HL-60 (cell line): ENCODE data around the gene SLC16A5.

Experiments
- DNase-seq, 2 experiments: peaks; one replicate each; pipeline ENCODE4 v3.0.0-alpha.2; 2010 to 2020; ENCODE audit warnings: low read depth in 1 of 2, low spot score in 1 of 2
- H3K27ac ChIP-seq: fragments of 250-450 bp; sonication (Bioruptor Pico); replicated peaks from 2 replicates; pipeline ENCODE4 v1.5.1; 2020; ENCODE audit warnings: mild to moderate bottlenecking, moderate library complexity
- H3K27me3 ChIP-seq: fragments of 250-450 bp; sonication (Bioruptor Pico); 2 replicates; pipeline ENCODE4 v1.5.1; 2021; ENCODE audit warnings: mild to moderate bottlenecking, moderate library complexity; ENCODE audit not compliant: insufficient read depth, poor library complexity, severe bottlenecking
- H3K4me3 ChIP-seq: replicated peaks from 2 replicates; pipeline ENCODE4 v1.5.1; 2011; ENCODE audit warnings: mild to moderate bottlenecking, control low read depth, low read length; ENCODE audit not compliant: insufficient read depth
- GABPA ChIP-seq: IDR thresholded peaks from 2 replicates; pipeline ENCODE4 v1.6.1; 2012; ENCODE audit warnings: low read depth
- POLR2AphosphoS5 ChIP-seq: IDR thresholded peaks from 2 replicates; pipeline ENCODE4 v1.6.1; 2012; ENCODE audit warnings: low read depth
- SPI1 ChIP-seq: IDR thresholded peaks from 2 replicates; pipeline ENCODE4 v1.6.1; 2012; ENCODE audit warnings: low read depth, mild to moderate bottlenecking, borderline replicate concordance
- TF ChIP-seq, protein P1 (sequence below): IDR thresholded peaks from one replicate; pipeline ENCODE4 v1.5.1; 2011; ENCODE audit warnings: low read length, control low read depth, inconsistent platforms; ENCODE audit not compliant: insufficient read depth
- TF ChIP-seq, protein P2 (sequence below): IDR thresholded peaks from 2 replicates; pipeline ENCODE4 v1.6.1; 2012; ENCODE audit warnings: low read depth; ENCODE audit not compliant: insufficient replicate concordance

The SLC16A5 gene

DNA sequence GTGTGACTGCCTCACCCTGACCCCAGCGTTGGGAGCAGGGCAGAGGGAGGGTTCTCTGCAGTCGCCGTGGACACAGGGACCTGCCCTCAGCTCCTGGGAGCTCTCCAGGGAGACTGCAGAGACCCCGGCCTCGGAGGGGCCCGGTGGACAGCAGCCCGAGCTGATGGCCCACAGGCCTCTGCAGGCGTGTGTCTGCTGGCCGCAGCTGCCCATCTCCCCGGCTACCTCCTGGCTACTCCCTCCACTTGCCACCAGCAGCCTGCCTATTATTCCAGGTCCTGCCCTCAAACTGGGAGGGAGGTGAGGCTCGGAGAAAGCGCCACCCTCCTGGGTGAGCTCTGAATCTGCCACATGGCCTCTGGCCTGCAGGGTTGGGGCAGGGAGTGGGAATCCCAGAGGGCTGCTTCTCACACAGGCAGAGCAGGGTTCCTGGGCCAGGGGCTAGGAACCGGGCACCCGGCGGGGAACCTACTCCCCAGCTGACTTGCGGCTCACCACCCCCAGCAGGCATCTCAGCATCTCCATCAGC lies 7.2 kb downstream of the SLC16A5 start:
- Histone ChIP-seq H3K27ac (peak overlapping the region; percentile 75; the same call in 1 of the 2 replicates), H3K4me3 (no peak overlapping the region), H3K27me3 (no peaks in the 10 kb centered on the region)
- no peak for DNase-seq
- TF ChIP-seq SPI1 (no peak), POLR2AphosphoS5 (no peak), GABPA (no peak)
- TF ChIP-seq, protein P1, sequence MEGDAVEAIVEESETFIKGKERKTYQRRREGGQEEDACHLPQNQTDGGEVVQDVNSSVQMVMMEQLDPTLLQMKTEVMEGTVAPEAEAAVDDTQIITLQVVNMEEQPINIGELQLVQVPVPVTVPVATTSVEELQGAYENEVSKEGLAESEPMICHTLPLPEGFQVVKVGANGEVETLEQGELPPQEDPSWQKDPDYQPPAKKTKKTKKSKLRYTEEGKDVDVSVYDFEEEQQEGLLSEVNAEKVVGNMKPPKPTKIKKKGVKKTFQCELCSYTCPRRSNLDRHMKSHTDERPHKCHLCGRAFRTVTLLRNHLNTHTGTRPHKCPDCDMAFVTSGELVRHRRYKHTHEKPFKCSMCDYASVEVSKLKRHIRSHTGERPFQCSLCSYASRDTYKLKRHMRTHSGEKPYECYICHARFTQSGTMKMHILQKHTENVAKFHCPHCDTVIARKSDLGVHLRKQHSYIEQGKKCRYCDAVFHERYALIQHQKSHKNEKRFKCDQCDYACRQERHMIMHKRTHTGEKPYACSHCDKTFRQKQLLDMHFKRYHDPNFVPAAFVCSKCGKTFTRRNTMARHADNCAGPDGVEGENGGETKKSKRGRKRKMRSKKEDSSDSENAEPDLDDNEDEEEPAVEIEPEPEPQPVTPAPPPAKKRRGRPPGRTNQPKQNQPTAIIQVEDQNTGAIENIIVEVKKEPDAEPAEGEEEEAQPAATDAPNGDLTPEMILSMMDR, result no peak
- TF ChIP-seq, protein P2, sequence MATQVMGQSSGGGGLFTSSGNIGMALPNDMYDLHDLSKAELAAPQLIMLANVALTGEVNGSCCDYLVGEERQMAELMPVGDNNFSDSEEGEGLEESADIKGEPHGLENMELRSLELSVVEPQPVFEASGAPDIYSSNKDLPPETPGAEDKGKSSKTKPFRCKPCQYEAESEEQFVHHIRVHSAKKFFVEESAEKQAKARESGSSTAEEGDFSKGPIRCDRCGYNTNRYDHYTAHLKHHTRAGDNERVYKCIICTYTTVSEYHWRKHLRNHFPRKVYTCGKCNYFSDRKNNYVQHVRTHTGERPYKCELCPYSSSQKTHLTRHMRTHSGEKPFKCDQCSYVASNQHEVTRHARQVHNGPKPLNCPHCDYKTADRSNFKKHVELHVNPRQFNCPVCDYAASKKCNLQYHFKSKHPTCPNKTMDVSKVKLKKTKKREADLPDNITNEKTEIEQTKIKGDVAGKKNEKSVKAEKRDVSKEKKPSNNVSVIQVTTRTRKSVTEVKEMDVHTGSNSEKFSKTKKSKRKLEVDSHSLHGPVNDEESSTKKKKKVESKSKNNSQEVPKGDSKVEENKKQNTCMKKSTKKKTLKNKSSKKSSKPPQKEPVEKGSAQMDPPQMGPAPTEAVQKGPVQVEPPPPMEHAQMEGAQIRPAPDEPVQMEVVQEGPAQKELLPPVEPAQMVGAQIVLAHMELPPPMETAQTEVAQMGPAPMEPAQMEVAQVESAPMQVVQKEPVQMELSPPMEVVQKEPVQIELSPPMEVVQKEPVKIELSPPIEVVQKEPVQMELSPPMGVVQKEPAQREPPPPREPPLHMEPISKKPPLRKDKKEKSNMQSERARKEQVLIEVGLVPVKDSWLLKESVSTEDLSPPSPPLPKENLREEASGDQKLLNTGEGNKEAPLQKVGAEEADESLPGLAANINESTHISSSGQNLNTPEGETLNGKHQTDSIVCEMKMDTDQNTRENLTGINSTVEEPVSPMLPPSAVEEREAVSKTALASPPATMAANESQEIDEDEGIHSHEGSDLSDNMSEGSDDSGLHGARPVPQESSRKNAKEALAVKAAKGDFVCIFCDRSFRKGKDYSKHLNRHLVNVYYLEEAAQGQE, result no peak

DNA sequence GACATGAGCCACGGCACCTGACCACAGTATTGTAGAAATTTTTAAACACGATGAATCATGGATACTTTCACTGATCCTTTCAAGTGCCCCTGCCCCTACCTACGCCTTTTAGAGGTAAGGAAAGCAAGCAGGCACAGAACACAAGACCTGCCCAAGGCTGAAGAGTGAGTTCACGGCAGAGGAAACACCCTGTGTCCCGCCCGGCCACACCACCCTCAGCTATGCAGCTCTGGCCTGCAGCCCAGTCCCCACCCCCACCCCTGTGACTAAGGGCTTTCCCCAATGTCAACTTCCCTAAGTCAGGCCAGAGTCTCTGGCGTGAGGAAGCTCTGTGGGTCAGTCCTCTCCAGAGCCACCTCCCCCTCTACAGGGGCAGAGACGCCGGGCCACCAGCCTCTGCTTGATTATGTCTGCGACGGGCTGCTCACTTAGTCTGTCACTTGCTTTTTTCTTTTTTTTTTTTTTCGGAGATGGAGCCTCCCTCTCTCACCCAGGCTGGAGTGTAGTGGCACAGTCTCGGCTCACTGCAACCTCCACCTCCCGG lies 8.4 kb downstream of the SLC16A5 start:
- Histone ChIP-seq H3K27me3 (no peaks in the 10 kb centered on the region), H3K4me3 (no peak overlapping the region), H3K27ac (peak overlapping the region; percentile 75)
- TF ChIP-seq SPI1 (peak; percentile 50; the same call in 1 of the 2 replicates), POLR2AphosphoS5 (peak; percentile 72)
- TF ChIP-seq, protein P1, result no peak
- DNase-seq, result peak; percentile 88 to 90

DNA sequence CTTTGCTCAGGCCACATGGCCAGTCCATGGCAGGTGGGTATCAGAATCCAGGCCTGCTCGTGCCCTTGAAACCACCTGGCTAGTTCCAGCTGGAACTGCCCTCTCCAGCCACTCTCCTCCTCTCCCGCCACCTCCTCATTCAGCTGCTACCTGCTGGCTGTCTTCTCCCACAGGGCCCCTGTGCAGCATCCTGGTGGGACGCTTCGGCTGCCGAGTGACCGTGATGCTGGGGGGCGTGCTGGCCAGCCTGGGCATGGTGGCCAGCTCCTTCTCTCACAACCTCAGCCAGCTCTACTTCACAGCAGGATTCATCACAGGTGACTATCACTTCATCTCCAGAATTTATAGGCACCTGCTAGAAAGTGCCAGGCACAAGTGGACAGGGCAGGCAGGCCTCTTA lies 10.1 kb downstream of the SLC16A5 start:
- DNase-seq, result no peak
- TF ChIP-seq, protein P2, result no peak
- TF ChIP-seq GABPA (no peak), POLR2AphosphoS5 (no peak), SPI1 (no peak)
- TF ChIP-seq, protein P1, result no peak
- Histone ChIP-seq H3K4me3 (no peak overlapping the region), H3K27me3 (no peaks in the 10 kb centered on the region), H3K27ac (no peak overlapping the region)

DNA sequence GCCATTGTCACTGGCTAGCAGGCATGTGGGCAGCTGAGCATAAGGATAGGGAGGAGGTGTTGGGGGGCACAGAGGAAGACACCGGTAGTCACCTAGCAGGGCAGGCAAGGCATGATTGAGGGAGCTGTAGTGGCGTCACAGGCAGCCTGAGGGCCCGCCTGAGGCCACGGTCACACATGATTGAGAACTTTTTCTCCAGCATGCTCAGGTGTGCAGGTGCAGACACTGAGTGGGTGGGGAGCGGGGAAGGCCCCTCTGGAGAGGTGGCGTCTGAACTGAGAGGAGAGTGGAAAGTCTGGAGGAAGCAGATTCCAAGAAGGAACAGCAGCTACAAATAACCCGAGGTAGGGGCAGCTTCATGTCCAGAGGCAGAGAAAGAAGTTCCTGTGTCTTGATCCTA lies 11.1 kb downstream of the SLC16A5 start:
- DNase-seq, result no peak
- Histone ChIP-seq H3K27me3 (no peaks in the 10 kb centered on the region), H3K4me3 (no peak overlapping the region), H3K27ac (no peak overlapping the region)
- TF ChIP-seq GABPA (no peak), POLR2AphosphoS5 (no peak), SPI1 (no peak)
- TF ChIP-seq, protein P2, result no peak
- TF ChIP-seq, protein P1, result no peak
